DND-41 (cell line): ENCODE results near the gene PARN.

ENCODE experiments used
- ATAC-seq: fragments of 200-7000 bp; cut with Tn5 transposase; 3 replicates; pipeline ENCODE4 v1.9.1; 2021; ENCODE audit warnings: low read depth; ENCODE audit not compliant: insufficient read depth
- DNase-seq: peaks from one replicate; pipeline ENCODE4 v3.0.0-alpha.2; 2020
- H2AFZ ChIP-seq: 2 replicates; pipeline ENCODE4 v1.6.0; 2012; ENCODE audit warnings: low read depth, low read length
- H3K27ac ChIP-seq: 2 replicates; pipeline ENCODE4 v1.5.1; 2012; ENCODE audit warnings: low read length, inconsistent platforms
- H3K27me3 ChIP-seq: fragments of 200-600 bp; sonication (generic); 2 replicates; pipeline ENCODE4 v1.6.0; 2012; ENCODE audit warnings: low read length, mild to moderate bottlenecking, inconsistent platforms; ENCODE audit not compliant: insufficient read depth, poor library complexity
- H3K36me3 ChIP-seq: 2 replicates; pipeline ENCODE4 v1.5.1; 2012; ENCODE audit warnings: low read length, inconsistent platforms; ENCODE audit not compliant: insufficient read depth
- H3K4me1 ChIP-seq: 2 replicates; pipeline ENCODE4 v1.5.1; 2012; ENCODE audit warnings: mild to moderate bottlenecking, low read length; ENCODE audit not compliant: insufficient read depth
- H3K4me2 ChIP-seq: 2 replicates; pipeline ENCODE4 v1.6.0; 2012; ENCODE audit warnings: mild to moderate bottlenecking, moderate library complexity, low read length, inconsistent platforms; ENCODE audit not compliant: insufficient read depth
- H3K4me3 ChIP-seq, 2 experiments: fragments of 200-600 bp in 1 of 2; shearing (Covaris generic) in 1 of 2; 2 replicates each; pipeline ENCODE4 v1.5.1; 2012 to 2016; ENCODE audit warnings: inconsistent platforms in 2 of 2, low read length in 2 of 2, mild to moderate bottlenecking in 2 of 2, low read depth in 1 of 2, moderate library complexity in 1 of 2
- H3K79me2 ChIP-seq: 2 replicates; pipeline ENCODE4 v1.6.0; 2012; ENCODE audit warnings: low read length, inconsistent platforms; ENCODE audit not compliant: insufficient read depth
- H3K9ac ChIP-seq: 2 replicates; pipeline ENCODE4 v1.6.0; 2012; ENCODE audit warnings: low read depth, mild to moderate bottlenecking, inconsistent platforms, low read length, moderate library complexity
- H3K9me3 ChIP-seq: 2 replicates; pipeline ENCODE4 v1.5.1; 2012; ENCODE audit warnings: low read length, moderate library complexity, mild to moderate bottlenecking, inconsistent platforms; ENCODE audit not compliant: insufficient read depth, severe bottlenecking
- H4K20me1 ChIP-seq: 2 replicates; pipeline ENCODE4 v1.6.0; 2012; ENCODE audit warnings: low read length; ENCODE audit not compliant: insufficient read depth
- CTCF ChIP-seq: IDR thresholded peaks from 2 replicates; pipeline ENCODE4 v1.5.1; 2012; ENCODE audit warnings: borderline replicate concordance, low read length, moderate library complexity, mild to moderate bottlenecking; ENCODE audit not compliant: poor library complexity, severe bottlenecking; ENCODE audit errors: extremely low read depth
- EZH2 ChIP-seq: IDR thresholded peaks from 3 replicates; pipeline ENCODE4 v1.6.1; 2012; ENCODE audit warnings: borderline replicate concordance, low read depth, mild to moderate bottlenecking, moderate library complexity, low read length, inconsistent platforms; ENCODE audit not compliant: severe bottlenecking

The PARN gene

GRCh38 chr16:14483819-14484385 is 146.2 kb downstream of the PARN start:
- Histone ChIP-seq H3K27ac (no peak overlapping the region), H3K79me2 (no peaks in the 10 kb centered on the region), H4K20me1 (no peaks in the 10 kb centered on the region), H3K36me3 (peaks cover 52% of the 10 kb centered on the region), H3K4me1 (peaks cover 8% of the 10 kb centered on the region; the same call in 1 of the 2 replicates), H3K27me3 (no peaks in the 10 kb centered on the region), H3K4me2 (no peak overlapping the region), H3K4me3 (no peak overlapping the region), H3K9ac (no peak overlapping the region), H2AFZ (no peak overlapping the region), H3K9me3 (peaks cover 8% of the 10 kb centered on the region)
- DNase-seq (no peak), ATAC-seq (no peak)
- TF ChIP-seq CTCF = no peak
- no peak for TF ChIP-seq EZH2

GRCh38 chr16:14476183-14476582 is 153.9 kb downstream of the PARN start:
- Histone ChIP-seq H3K9me3 (peaks cover 11% of the 10 kb centered on the region), H3K79me2 (no peaks in the 10 kb centered on the region), H3K36me3 (peaks cover 43% of the 10 kb centered on the region), H3K27ac (no peak overlapping the region), H3K27me3 (no peaks in the 10 kb centered on the region), H3K4me1 (no peaks in the 10 kb centered on the region), H3K4me3 (no peak overlapping the region), H3K4me2 (no peak overlapping the region), H2AFZ (no peak overlapping the region), H4K20me1 (no peaks in the 10 kb centered on the region), H3K9ac (no peak overlapping the region)
- no peak for DNase-seq
- no peak for TF ChIP-seq EZH2
- no peak for TF ChIP-seq CTCF
- no peak for ATAC-seq

GRCh38 chr16:14475370-14476139 is 154.5 kb downstream of the PARN start:
- no peak overlapping the region for H3K4me2 ChIP-seq
- no peak for DNase-seq

More at GRCh38 chr16:14475370-14476139, 154.5 kb downstream of the PARN start:
- H2AFZ ChIP-seq = no peak overlapping the region
- H3K4me1 ChIP-seq = no peaks in the 10 kb centered on the region
- TF ChIP-seq EZH2 (no peak), CTCF (no peak)
- ATAC-seq = no peak
- no peaks in the 10 kb centered on the region for H3K27me3 ChIP-seq
- peaks cover 11% of the 10 kb centered on the region for H3K9me3 ChIP-seq
- no peak overlapping the region for H3K27ac ChIP-seq
- no peaks in the 10 kb centered on the region for H4K20me1 ChIP-seq
- peaks cover 37% of the 10 kb centered on the region for H3K36me3 ChIP-seq
- H3K79me2 ChIP-seq = no peaks in the 10 kb centered on the region
- H3K4me3 ChIP-seq = no peak overlapping the region
- H3K9ac ChIP-seq = no peak overlapping the region
